Activated T-cell treated with anti-CD3 and anti-CD28 coated beads, Interleukin-2, amount 50 U/mL, for 48 hours (primary cell): ENCODE results near the gene KLF1.
"Not testable (repeated sequence)": the region's sequence is repeated elsewhere in the genome, so short reads cannot be mapped to it uniquely, and the experiment has no call there.

Experiments used
- DNase-seq, 2 experiments: peaks; one replicate each; pipeline ENCODE4 v3.0.0-alpha.2; 2020

KLF1 gene

GRCh38 chr19:12890787-12891552, 4.0 kb upstream of the KLF1 start, which contains the start of gene GCDH:
Gene GCDH, plus strand, starts transcription at chr19:12891160. Its CDS starts 145 bp downstream, at chr19:12891305.
- DNase-seq, result peak; percentile 96

GRCh38 chr19:12890299-12890786, 3.3 kb upstream of the KLF1 start:
- DNase-seq, result not testable (repeated sequence)

GRCh38 chr19:12888006-12888603, 1.1 kb upstream of the KLF1 start:
- DNase-seq, result no peak

- DNase-seq, result no peak
Observed at GRCh38 chr19:12886651-12886968, 391 bp downstream of the KLF1 start.

- no peak for DNase-seq
Observed at GRCh38 chr19:12885749-12886650, 1.0 kb downstream of the KLF1 start.

- DNase-seq, result peak; percentile 94 to 95
Observed at GRCh38 chr19:12884926-12885748, 1.9 kb downstream of the KLF1 start.

DNA sequence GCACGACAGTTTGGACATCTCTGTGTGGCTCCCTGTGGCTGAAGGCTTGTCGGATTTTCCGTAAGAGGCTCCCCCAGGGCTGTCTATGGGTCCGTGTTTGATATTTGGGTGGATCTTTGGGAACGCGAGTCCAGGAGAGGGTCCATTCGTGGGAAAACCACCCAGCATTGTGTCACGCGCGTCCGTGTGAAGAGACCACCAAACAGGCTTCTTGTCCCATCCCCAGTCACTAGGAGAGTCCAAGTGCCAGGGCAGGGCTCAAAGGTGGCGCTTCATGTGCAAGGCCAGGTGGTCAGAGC, 2.4 kb downstream of the KLF1 start:
- no peak for DNase-seq

DNA sequence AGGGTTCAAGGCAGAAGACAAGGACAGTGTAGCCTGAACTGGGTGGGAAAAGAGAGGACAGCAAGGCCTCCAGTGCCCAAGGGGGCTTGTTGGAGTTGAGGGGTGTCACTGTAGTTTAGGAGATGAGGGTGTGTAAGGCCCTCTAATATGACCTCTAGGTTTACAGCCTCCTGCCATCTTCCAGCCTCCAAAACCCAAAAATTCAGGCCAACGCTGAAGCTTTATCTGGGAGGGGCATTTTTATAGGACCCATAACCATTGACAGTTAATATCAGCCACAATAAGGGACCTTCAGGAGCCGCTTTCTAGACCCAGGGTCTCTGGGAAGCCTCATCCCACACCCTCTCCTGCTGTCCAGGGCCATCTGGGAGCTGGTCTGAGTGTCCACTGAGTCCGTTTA, 2.8 kb downstream of the KLF1 start:
- DNase-seq, result no peak

DNA sequence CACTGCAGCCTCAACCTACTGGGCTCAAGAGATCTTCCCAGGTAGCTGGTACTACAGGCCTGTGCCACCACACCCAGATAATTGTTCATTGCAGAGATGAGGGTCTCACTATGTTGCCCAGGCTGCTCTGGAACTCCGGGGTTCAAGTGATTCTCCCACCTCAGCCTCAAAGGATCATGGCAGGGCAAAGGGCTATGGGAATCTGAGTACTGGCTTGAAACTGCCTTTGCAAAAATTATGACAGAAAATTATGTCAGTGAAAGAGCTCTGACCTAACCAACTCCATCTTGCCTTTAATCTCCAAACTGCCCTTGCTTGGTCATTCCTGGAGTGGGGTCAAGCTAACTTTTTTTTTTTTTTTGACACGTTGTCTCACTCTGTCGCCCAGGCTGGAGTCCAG, 4.4 kb downstream of the KLF1 start:
- no peak for DNase-seq

DNA sequence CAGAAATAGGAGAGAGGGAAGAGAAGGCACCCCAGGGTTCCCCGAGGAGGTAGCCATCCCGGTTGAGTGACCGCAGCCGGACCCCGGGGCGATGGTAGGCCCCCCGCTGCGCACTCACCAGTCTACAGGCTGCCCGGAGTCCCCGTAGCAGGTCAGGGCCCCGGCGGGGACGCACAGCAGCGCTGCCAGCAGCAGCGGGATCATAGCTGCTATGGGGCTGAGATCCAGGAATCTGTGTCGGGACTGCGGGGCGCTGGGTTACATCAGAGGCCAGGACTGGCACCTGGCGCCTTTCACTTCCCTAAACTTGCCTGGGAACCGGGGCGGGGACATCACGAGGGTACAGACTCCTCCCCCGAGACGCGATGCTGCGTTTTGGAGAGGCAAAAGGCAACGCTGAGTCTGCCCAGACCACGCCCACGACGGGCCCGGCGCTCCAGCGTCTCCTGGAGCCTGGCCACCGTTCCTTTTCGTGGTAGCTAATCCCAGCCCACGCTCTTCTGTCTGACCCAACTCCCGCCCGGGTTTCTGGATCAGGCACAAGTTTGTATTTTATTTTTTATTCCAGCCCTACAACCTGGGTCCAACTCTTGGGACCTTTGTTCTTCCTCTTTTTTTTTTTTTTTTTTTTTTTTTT, 5.7 kb downstream of the KLF1 start, which contains the start of gene DNASE2:
Gene DNASE2, minus strand, starts transcription at position 278 of the 637 bp plus-strand sequence. Its CDS starts 74 bp downstream, at position 204.
- peak; percentile 93 to 95 for DNase-seq

GRCh38 chr19:12880551-12881171, 6.3 kb downstream of the KLF1 start:
- DNase-seq, result no peak

- DNase-seq, result no peak
Observed at GRCh38 chr19:12875086-12875485, 11.9 kb downstream of the KLF1 start.

- DNase-seq, result no peak
Observed at GRCh38 chr19:12873891-12874745, 12.9 kb downstream of the KLF1 start.

DNA sequence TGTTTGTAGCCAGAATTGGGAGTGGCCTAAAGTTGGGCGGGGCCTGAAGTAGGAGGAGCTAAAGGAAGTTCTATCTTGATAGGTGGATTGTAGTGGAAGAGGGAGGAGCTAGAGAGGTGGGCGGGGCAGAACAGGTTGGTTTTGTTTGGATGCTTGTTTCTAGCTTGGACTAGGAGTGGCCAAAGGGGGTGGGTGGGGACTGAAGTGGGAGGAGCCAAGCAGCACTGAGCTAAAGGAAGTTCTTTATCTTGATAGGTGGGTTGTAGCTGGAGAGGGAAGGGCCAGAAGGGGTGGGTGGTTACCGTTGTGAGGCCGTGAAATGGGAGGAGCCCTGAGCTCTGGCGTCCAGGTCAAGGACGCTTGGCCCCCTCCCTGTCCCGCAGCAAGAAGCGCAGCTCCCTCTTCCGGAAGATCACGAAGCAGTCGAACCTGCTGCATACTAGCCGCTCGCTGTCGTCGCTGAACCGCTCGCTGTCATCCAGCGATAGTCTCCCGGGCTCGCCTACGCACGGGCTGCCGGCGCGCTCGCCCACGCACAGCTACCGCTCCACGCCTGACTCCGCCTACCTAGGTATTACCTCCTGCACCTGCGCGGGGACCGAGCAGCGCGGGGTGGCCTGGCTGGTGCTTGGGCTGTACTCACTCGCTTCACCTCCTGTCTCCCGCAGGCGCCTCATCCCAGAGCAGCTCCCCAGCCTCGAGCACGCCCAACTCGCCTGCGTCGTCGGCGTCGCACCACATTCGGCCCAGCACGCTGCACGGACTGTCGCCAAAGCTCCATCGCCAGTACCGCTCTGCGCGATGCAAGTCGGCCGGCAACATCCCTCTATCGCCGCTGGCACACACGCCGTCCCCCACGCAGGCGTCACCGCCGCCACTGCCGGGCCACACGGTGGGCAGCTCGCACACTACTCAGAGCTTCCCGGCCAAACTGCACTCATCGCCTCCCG, 13.8 kb downstream of the KLF1 start:
- peak; percentile 83 to 84 for DNase-seq

DNA sequence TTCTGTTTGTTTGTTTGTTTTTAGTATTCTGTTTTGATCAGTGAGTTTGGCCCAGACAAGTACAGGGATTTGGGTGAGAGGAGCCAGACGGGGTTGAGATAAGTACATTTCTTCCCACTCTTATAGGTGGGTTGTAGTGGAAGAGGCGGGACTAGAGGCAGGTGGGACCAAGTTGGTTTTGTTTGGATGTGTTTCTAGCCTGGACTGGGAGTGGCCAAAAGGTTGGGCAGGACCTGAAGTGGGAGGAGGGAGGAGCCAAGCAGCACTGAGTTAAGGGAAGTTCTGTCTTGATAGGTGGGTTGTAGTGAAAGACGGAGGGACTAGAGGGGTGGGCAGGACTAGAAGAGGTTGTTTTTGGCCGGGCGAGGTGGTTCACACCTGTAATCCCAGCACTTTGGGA, 14.7 kb downstream of the KLF1 start:
- no peak for DNase-seq

DNA sequence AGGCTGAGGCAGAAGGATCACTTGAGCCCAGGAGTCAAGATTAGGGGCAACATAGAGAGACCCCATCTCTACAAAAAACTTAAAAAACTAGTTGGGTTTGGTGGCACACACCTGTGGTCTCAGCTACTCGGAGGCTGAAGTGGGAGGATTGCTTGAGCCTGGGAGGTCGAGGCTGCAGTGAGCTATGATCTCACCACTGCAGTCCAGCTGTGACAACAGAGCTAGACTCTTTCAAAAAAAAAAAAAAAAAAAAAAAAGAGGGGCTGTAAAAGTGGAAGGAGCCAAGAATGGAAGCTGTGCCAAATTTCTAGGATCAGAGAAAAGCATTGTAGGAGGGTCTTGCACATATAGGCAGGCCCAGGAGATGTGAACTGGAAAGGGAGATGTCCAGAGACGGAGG, 15.3 kb downstream of the KLF1 start:
- DNase-seq, result no peak

GRCh38 chr19:12868540-12869112, 18.4 kb downstream of the KLF1 start:
- peak; percentile 39 to 57 for DNase-seq

- DNase-seq, result peak; percentile 78 to 84
Observed at GRCh38 chr19:12867120-12868099, 19.6 kb downstream of the KLF1 start.
